ENCODE data around the gene BMERB1.
"Not testable (repeated sequence)": the region's sequence is repeated elsewhere in the genome, so short reads cannot be mapped to it uniquely, and the experiment has no call there.

The BMERB1 gene

GRCh38 chr16:15523939-15524338, 89.6 kb downstream of the BMERB1 start:
- DNase-seq (ENCODE audit: low spot score), result no peak

- DNase-seq (ENCODE audit: low spot score), result no peak
Measured at GRCh38 chr16:15524966-15525365, 90.6 kb downstream of the BMERB1 start.

- no peak for DNase-seq (ENCODE audit: low spot score)
Measured at GRCh38 chr16:15526097-15526496, 91.7 kb downstream of the BMERB1 start.

GRCh38 chr16:15526731-15527130, 92.3 kb downstream of the BMERB1 start:
- no peak for DNase-seq (ENCODE audit: low spot score)

GRCh38 chr16:15529673-15530072, 95.3 kb downstream of the BMERB1 start:
- DNase-seq (ENCODE audit: low spot score), result no peak

GRCh38 chr16:15530085-15530484, 95.7 kb downstream of the BMERB1 start:
- DNase-seq (ENCODE audit: low spot score), result no peak

GRCh38 chr16:15532825-15533224, 98.4 kb downstream of the BMERB1 start:
- no peak for DNase-seq (ENCODE audit: low spot score)

- DNase-seq (ENCODE audit: low spot score), result no peak
Measured at GRCh38 chr16:15533386-15533785, 99.0 kb downstream of the BMERB1 start.

GRCh38 chr16:15535772-15536171, 101.4 kb downstream of the BMERB1 start:
- DNase-seq (ENCODE audit: low spot score), result no peak

- DNase-seq (ENCODE audit: low spot score), result no peak
Measured at GRCh38 chr16:15536843-15537242, 102.5 kb downstream of the BMERB1 start.

GRCh38 chr16:15538507-15538906, 104.1 kb downstream of the BMERB1 start:
- DNase-seq (ENCODE audit: low spot score), result no peak

GRCh38 chr16:15539197-15539596, 104.8 kb downstream of the BMERB1 start:
- DNase-seq (ENCODE audit: low spot score), result no peak

- DNase-seq (ENCODE audit: low spot score), result no peak
Measured at GRCh38 chr16:15542261-15542660, 107.9 kb downstream of the BMERB1 start.

- DNase-seq (ENCODE audit: low spot score), result no peak
Measured at GRCh38 chr16:15542734-15543347, 108.5 kb downstream of the BMERB1 start.

GRCh38 chr16:15544405-15544804, 110.0 kb downstream of the BMERB1 start:
- no peak for DNase-seq (ENCODE audit: low spot score)

GRCh38 chr16:15545544-15545943, 111.2 kb downstream of the BMERB1 start:
- no peak for DNase-seq (ENCODE audit: low spot score)

GRCh38 chr16:15547072-15547767, 112.8 kb downstream of the BMERB1 start:
- not testable (repeated sequence) for DNase-seq (ENCODE audit: low spot score)

GRCh38 chr16:15547768-15548096, 113.3 kb downstream of the BMERB1 start:
- DNase-seq (ENCODE audit: low spot score), result no peak

- no peak for DNase-seq (ENCODE audit: low spot score)
Measured at GRCh38 chr16:15548482-15548891, 114.1 kb downstream of the BMERB1 start.

GRCh38 chr16:15552507-15552906, 118.1 kb downstream of the BMERB1 start:
- no peak for DNase-seq (ENCODE audit: low spot score)

GRCh38 chr16:15553313-15554088, 119.1 kb downstream of the BMERB1 start:
- no peak for DNase-seq (ENCODE audit: low spot score)

- no peak for DNase-seq (ENCODE audit: low spot score)
Measured at GRCh38 chr16:15556130-15556529, 121.7 kb downstream of the BMERB1 start.

GRCh38 chr16:15557258-15557657, 122.9 kb downstream of the BMERB1 start:
- DNase-seq (ENCODE audit: low spot score), result no peak
